Activated gamma-delta T cell (primary cell): ENCODE measurements around the gene JDP2.
"Not testable (repeated sequence)": the region's sequence is repeated elsewhere in the genome, so short reads cannot be mapped to it uniquely, and the experiment has no call there.

ENCODE experiments used
- DNase-seq: peaks from one replicate; lab custom pipeline; 2025; lab: John Stamatoyannopoulos, UW
- total RNA-seq, 2 donors: gene quantifications; one replicate each; lab custom pipeline; 2026; lab: John Stamatoyannopoulos, UW

The JDP2 gene, protein sequence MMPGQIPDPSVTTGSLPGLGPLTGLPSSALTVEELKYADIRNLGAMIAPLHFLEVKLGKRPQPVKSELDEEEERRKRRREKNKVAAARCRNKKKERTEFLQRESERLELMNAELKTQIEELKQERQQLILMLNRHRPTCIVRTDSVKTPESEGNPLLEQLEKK
- 0.56 to 1.4 reads per million in 2 donors for total RNA-seq

DNA sequence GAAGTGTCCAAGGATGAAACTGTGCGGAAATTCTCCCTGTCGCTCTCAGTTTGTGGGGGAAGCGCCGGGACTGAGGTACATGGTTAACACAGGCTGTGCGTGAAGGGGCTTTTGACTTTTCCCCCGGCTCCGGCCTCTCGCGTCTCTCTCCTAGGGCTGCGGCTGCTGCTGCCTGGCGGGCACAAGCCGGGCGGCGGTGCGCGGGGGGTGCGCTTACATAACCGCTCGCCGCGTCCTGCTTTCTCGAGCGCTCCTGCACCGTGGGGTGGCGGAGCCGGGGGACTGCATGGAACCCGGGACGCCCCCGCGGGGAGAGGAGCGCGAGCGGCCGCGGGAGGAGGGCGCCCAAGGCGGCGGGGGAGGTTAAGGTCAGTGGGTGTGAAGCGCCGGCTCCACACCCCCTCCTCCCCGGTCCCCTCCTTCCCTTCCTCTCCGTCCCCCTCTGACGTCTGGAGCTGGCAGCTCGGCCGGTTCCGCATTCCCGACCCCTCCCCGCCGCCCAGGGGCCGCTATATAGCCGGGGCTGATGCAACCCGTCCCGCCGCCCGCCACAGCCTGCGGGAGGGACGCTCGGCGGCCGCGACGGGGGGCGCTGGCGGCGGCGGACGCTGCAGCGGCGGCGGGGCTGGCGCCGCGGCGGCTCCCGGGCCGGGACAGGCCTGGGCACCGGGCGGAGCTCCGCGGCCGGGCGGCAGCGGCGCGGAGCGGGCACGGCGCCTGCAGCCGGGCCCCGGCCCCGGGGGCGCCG lies at the start of gene JDP2:
Gene JDP2 (plus strand): TSS at position 541 of the 748 bp plus-strand sequence. CDS start 9,899 bp downstream, outside the sequence.
- peak; percentile 13 for DNase-seq

DNA sequence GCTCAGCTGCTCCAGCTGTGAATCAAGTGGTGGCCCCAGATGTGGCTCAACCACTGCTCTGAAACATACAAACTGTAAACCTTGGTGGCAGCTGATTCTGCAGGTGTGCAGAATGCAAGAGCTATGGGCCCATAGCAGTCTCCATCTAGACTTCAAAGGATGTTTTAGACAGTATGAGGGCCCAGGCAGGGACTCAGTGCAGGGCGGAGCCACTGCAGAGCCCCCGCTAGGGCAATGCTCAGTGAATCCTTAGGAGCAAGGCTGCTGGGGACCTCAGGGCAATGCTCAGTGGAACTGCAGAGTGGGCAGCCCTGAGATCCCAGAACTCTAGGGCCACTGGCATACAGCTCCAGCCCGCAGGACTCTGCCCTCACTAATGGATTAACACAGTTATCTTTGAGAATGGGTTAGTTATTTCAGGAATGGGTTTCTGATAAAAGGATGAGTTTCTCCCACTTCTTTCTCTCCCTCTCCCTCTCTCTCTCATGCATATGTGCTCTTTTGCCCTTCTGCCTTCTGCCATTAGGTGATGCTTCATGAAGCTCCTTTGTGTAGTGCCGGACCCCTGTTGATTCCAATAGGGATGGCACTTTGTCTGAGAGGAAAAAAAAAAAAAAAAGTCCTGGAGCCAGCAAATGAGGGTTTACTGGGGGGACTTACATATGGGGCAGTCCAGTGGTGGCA lies 48.4 kb upstream of the JDP2 start:
- no peak for DNase-seq

DNA sequence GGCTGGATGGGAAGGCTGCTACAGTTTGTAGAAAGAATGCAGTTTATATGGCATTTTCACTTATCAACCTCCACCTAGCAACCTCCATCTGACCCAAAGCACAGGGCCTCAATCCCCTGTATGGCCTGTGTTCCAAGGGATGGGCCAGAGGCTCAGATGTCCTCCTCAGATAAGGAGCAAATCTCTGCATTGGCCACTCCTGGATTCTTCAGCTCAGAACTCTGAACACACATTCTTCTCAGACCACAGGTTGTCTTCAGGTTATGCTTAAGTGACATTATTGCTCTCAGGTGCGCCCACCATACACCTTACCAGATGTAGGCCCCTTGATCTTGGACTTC lies 47.9 kb upstream of the JDP2 start:
- no peak for DNase-seq

DNA sequence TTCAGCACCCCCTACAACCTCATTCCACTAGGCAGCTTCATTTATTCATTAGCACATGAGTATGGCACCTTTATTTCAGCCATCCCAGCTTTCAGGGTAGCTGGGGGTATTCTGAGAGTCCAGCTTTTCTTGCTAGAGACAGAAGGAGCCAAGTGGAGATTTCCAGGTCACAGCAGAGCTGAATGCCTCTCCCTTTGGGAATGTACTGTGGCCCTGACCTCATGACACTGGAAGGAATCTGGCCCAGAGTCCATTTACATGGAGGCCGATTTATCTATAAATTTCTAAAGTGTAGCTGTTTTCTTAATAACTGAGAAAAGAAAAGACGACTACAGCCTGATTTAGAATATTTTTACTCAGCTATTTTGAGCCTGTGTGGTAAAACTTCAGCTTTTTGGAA lies 47.2 kb upstream of the JDP2 start:
- no peak for DNase-seq

DNA sequence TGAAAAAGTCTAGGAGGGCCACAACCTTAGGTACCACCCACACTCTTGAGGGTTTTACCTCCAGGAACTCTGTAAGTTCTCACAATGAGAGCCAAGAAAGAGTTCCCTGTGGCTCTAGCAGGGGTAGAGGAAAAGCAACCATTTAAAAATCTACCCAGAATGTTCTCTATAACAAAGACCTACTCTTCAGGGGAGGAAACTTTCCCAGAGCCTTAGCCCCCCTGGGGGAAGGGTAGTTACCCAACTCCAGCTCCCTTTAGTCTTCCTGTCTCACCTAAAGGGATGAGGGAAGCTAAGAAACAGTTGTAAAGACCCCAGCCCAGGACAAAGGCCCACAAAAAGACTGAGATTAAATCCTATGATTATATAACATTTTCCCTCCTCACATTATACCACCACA lies 46.2 kb upstream of the JDP2 start:
- DNase-seq = no peak

DNA sequence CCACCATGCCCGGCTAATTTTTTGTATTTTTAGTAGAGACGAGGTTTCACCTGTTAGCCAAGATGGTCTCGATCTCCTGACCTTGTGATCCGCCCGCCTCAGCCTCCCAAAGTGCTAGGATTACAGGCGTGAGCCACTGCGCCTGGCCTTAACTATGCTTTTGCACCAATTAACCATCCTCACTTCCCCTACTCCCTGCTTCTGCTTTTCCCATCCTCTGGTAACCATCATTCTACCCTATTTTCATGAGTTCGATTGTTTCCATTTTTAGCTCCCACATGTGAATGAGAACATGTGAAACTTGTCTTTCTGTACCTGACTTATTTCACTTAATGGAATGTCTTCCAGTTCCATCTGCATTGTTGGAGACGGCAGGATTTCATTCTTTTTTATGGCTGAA lies 44.6 kb upstream of the JDP2 start:
- DNase-seq = not testable (repeated sequence)

DNA sequence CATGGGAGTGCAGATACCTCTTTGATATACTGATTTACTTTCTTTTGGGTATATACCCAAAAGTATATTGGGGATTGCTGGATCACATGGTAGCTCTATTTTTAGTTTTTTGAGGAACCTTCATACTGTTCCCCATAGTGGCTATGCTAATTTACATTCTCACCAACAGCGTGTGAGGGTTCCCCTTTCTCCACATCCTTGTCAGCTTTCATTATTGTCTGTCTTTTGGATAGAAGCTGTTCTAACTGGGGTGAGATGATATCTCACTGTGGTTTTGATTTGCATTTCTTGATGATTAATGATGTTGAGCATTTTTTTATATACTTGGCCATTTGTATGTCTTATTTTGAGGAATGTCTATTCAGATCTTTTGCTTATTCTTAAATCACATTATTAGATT lies 44.1 kb upstream of the JDP2 start:
- DNase-seq = no peak

DNA sequence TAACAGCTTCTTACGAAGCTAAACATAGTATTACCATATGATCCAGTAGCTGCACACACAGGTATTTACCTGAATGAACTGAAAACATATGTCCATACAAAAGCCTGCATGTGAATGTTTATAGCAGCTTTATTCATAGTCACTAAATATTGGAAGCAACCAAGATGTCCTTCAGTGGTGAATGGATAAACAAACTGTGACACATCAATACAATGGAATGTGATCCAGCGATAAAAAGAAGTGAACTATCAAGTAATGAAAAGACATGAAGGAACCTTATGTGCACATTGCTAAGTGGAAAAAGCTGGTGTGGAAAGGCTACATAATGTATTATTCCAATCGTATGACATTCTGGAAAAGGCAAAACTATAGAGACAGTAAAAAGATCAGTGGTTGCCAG lies 38.1 kb upstream of the JDP2 start:
- no peak for DNase-seq

DNA sequence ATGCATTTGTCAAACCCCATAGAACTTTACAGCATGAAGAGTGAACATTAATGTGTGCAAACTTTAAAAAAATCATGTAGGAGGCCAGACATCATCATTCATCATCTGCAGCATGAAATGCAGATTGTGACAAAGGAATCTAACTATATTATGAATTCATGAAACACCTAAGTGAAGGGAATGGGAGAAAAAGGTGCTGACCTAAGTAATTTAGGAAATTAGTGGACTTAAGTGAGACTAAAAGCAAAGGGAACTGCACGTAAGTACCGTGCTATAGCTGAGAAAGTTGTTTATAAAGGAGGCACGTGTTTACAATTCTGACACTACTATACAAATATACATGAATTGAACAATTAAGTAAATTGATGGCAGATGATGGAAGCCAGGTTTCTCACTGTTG lies 37.6 kb upstream of the JDP2 start:
- DNase-seq = no peak

DNA sequence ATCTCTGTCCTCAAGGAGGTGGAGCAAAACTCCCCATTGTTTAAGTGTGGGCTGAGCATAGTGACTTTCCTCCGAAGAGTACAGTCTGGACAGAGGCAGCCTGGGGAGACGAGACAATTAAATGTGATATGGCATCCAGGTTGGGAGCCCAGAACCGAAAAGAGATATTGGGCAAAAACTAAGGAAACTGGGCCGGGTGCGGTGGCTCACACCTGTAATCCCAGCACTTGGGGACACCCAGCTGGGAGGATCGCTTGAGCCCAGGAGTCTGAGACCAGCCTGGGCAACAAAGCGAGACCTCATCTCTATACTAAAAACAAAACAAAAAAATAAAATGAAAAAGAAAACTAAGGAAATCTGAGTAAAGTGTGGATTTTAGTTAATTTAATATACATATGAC lies 35.9 kb upstream of the JDP2 start:
- DNase-seq = no peak

DNA sequence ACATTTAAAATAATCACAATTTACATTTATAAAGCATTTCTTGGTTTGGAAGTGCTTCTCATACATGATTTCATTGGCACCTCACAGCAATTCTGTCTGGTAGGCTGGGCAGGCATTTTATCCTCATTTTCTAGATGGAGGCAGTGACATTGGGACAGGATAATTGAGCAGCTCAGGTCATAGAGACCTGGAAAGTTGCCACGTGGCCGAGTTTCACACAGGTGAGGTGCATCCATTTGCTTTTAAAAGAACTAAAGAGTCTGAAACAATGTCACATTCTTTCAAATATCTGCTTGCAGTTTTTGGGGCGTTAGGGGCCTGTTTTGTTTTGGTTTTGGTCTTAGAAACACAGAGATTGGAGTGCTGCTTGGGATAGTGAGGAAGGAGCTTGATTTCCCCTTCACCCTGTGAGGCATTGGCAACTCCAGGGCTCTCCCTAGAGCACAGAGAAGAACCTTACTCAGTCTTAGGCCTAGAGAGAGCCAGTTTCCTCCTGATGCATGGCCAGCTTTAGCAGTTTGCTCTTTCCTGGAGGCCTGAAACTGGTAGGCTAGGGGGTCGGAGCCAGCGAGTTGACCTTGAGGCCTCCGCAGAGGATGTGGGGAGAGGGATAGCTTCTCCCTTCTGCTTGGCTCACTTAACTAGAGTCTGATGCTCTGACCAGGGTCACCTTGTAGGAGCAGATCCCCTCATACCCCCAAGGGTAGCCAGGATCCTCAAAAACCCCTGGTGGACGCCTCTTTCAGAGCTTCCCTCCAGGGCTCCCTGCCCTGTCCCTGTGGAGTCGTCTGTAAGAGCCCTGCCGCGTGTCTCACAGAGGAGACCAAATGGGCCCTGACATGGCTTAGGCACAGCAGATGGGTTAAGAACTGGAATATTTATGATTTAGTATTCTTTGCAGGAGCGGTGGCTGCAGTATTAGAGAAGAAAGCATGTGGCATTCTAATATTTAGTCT lies 34.9 kb upstream of the JDP2 start:
- no peak for DNase-seq

DNA sequence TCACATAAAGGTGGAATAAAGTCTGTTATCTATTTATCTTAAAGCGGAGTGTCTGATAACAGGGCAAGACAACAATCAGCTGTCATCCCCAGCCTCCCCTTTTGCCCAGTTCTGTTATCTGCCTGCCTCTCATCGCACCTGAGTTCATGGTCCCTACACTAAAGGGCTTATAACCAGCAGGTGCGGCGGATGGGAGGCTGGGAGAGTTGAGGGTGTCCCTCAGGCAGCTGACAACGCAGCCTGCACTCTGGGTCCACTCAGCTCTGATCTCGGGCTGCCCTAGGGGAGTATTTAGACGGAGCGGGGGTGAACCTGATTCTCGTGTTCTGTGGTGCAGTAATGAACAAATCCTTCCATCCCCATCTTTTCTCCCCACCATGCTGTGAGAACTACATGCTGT lies 34.0 kb upstream of the JDP2 start:
- DNase-seq = no peak

DNA sequence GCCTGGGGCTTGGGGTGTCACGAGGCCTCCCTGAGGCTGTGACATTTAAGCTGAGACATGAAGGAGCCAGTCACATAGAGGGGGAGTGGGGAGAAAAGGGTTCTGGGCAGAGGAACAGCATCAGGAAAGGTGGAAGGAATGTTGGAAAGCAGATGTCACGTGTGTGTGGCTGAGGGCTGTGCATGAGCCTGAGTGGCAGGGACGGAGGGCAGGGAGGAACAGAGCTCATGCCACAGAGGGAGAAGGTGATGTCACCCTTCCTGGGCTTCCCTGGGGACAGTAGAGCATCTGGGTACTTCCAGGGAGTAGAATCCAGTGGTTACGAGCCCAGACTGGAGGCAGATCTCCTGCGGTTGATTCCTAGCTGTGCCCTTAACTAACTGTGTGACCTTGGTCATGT lies 32.0 kb upstream of the JDP2 start:
- DNase-seq = no peak

DNA sequence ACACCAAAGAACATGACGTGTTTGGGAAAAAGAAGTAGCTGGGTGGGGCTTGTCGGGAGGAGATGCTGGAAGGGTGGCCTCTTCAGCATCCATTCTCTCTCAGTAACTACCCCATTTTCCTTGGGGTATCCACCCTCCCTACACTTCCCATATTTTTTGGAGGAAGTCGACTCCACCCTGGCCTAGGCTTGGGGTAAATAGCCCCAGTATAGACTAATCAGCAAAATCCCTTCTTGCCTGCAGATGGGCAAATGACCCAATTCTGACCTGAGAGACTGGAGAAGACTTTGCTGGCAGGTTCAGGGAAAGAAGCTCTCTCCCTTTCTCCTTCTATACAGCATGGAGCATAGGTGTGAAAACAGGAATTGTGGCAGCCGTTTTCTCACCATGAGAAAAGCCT lies 28.5 kb upstream of the JDP2 start:
- no peak for DNase-seq

DNA sequence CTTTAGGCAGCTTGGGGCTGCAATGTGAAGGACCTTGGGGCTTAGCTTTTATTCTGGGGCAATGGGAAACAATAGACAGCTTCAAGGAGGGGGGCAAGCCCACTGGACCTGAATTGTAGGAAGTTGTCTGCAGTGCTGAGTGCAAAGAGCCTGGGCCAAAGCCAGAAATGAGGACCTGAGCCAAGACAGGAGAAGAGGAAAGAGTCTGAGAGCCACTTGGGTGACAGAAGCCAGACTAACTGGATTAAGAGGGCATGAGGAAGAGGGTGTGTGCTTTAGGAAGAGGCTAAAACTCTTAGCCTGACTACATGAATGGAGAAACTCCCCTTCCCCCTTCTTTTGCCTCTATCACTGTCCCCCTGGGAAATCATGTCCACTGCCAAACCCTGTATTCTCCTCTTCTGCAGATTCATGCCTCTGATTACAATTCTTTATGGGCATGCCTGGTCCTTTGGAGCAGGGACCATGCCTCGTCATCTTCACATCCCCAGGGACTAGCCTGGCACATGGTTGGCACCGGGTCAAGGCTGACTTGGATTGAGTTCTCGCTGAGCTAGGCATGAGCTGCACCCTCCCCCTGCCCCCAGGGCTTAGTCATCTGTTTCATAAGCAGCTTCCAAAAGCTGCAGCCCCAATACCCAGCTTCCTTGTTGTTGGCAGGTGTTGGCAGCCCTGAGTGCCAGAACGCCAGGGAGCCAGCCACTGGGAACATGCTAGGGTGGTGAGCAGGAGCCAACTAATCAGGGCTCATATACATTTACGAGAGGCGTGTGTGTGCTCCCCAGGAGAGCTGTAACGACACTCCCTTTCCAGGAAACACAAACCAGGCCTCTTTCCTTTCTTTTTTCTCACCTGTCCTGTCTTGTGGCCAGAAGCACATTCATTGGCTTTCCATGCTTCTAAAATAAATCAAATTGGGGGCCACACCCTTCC lies 27.7 kb upstream of the JDP2 start:
- no peak for DNase-seq

DNA sequence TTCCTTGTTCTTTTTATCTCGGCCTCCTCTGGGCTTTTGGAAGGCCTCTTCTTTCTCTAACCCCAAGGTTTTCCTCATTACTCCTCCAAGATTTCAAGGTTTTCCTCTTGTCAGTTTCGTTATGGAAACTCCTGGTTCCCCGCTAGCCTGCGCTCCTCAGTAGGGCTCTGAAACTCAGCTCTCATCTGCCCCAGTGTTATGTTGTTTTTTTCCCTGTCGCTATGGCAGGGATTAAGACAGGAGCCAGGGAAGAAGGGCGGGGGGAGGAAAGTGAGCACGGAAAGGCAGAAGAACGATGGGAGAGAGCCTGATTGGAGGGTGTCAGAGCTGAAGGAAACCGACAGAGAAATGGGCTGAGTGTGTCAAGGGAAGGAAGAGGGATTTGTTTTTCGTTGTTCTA lies 26.5 kb upstream of the JDP2 start:
- no peak for DNase-seq

DNA sequence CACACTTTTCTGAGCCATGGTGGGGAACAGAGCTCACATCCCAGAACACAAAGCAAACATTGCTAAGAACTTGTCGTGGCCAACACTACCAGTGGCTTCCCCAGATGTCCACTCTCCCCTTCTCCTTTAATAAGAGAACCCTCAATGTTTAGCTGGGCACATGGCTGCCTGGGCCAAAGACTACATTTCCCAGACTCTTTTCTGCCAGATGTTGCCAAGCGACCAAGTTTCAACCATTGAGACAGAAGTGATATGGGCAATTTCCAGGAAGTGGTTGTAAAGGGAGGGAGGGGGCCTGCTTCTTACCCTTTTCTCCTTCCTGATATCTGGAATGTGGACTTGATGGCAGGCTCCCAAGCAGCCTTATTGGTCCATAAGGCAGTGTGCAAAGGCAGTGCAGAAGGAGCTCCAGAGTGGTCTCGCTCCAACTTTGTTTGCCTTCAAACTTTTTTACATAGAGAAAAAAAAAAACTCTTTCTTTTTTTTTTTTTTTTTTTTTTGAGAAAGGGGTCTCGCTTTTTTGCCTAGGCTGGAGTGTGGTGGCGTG lies 24.9 kb upstream of the JDP2 start:
- DNase-seq = no peak

DNA sequence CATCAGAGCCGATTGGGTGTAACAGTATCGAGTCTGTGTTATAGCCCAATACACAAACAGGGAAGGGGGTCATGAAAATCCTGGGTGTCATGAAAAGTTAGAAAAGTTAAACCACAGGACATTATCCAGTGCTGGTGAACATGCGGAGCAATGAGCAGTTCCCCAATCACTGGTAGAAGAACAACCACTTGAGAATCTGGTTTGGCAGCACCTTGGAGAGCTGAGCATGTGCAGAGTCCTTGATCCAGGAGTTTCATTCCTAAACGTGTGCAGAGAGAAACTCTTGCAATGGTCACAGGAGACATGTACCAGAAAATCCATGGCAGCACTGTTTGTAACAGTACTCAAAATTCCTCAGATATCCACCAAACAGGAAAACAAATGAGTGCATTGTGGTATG lies 23.0 kb upstream of the JDP2 start:
- no peak for DNase-seq

DNA sequence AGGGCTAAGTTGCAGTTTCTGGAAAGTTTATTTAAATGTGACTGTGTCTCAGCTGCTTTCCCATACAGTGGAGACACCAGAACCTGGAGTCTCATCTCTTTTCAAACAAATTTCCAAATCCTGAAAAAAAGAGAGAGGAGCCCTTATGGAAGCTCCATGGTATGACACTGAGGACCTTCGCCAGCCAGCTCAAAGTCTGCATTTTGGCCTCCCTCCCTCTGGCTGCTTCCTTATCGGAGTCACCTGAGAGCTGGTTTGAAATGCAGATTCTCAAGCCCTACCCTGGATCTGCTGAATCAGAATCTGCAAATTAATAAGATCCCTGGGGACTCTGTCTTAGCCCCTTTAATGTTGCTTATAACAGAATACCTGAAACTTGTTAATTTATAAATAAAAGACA lies 21.7 kb upstream of the JDP2 start:
- no peak for DNase-seq

DNA sequence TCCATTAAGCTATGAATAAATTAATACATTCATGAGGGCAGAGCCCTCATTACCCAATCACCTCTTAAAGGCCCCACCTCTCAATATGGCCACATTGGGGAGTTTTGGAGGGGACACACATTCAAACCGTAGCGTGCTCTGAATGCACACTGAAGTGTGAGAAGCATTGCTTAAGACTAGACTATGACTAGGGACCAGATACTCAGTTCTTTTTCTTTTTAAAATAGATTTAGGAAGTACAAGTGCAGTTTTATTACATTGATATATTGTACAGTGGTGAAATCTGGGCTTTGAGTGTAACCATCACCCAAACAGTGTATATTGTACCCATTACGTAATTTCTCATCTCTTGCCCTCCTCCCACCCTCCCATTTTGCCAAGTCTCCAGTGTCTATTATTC lies 21.0 kb upstream of the JDP2 start:
- DNase-seq = no peak
